ENCODE data around the gene SIRT3.

GRCh38 chr11:261624-262023 is 25.5 kb upstream of the SIRT3 start:
- TF ChIP-seq CTCF (conservative IDR thresholded peaks at IDR 0.05; ENCODE audit: low read depth, low read length) (no peak), EZH2 (IDR thresholded peaks at IDR 0.05; ENCODE audit: borderline replicate concordance, low read depth, low read length, poor library complexity, severe bottlenecking) (no peak)
